Calu3 (cell line): Measurements from ENCODE around the gene WNT5B. TPM values are rescaled to one million over a fixed set of nuclear protein-coding genes. Genes with fewer than 3 reads are reported as not detected.

Experiments
- BruUV-seq: library from RNA; stranded (reverse); fragments of 400-500 nt; replicated peaks from 2 replicates; lab custom pipeline; 2021; lab: Mats Ljungman, UMichigan
- CTCF ChIA-PET: fragments of 300-600 bp; sonication (Branson Sonifier 250); formaldehyde crosslinking; loops from one replicate; lab custom pipeline; 2022; ENCODE audit warnings: antibody characterized with exemption; lab: Charles Lee
- DNase-seq: peaks from one replicate; pipeline ENCODE4 v3.0.0; 2022
- H3K27ac Mint-ChIP-seq: one replicate; pipeline ENCODE4 v1.8.0; 2022; ENCODE audit warnings: mixed read lengths; ENCODE audit not compliant: unreplicated experiment
- H3K27me3 Mint-ChIP-seq: one replicate; pipeline ENCODE4 v1.8.0; 2022; ENCODE audit warnings: mixed read lengths; ENCODE audit not compliant: unreplicated experiment
- H3K36me3 Mint-ChIP-seq: one replicate; pipeline ENCODE4 v1.8.0; 2022; ENCODE audit warnings: mild to moderate bottlenecking, moderate library complexity, mixed read lengths; ENCODE audit not compliant: insufficient read depth, unreplicated experiment
- H3K4me1 Mint-ChIP-seq: one replicate; pipeline ENCODE4 v1.8.0; 2022; ENCODE audit warnings: mild to moderate bottlenecking, low read depth, mixed read lengths; ENCODE audit not compliant: unreplicated experiment
- H3K4me3 Mint-ChIP-seq: one replicate; pipeline ENCODE4 v1.8.0; 2022; ENCODE audit warnings: mild to moderate bottlenecking, low read depth, moderate library complexity, mixed read lengths; ENCODE audit not compliant: unreplicated experiment
- H3K9me3 Mint-ChIP-seq: one replicate; pipeline ENCODE4 v1.8.0; 2022; ENCODE audit warnings: low read depth, mixed read lengths; ENCODE audit not compliant: unreplicated experiment
- CTCF ChIP-seq: fragments of 200-600 bp; IDR thresholded peaks from one replicate; pipeline ENCODE4 v1.8.0; 2022; ENCODE audit warnings: antibody characterized with exemption; ENCODE audit not compliant: unreplicated experiment
- intact Hi-C: fragments of 100-400 bp; cut with micrococcal nuclease; formaldehyde crosslinking; loops from one replicate; pipeline ENCODE4 v1.10.0; 2022; ENCODE audit not compliant: unreplicated experiment
- total RNA-seq: library from RNA; stranded (reverse); gene quantifications from 2 replicates; pipeline ENCODE4 v1.2.3, GENCODE V29; 2022

WNT5B gene
- total RNA-seq, 1 experiment from 2014 or later: 0.24 TPM

GRCh38 chr12:1587927-1588574, 41.0 kb upstream of the WNT5B start:
- Mint-ChIP-seq H3K36me3 (peaks cover 24% of the 10 kb centered on the region), H3K9me3 (no peaks in the 10 kb centered on the region), H3K27ac (no peak overlapping the region), H3K27me3 (no peaks in the 10 kb centered on the region), H3K4me1 (peaks cover 36% of the 10 kb centered on the region), H3K4me3 (no peak overlapping the region)
- intact Hi-C loops: loop anchor here (10.0 kb wide), 1 partner anchor 373 kb away; no protein-coding TSS in a partner anchor
- CTCF ChIA-PET: interaction anchor here (0.6 to 1.6 kb wide), 3 partner anchors 13 to 735 kb away, joined by 3 read pairs; no protein-coding TSS in a partner anchor
- BruUV-seq: no TSS peak
- no peak for TF ChIP-seq CTCF
- no peak for DNase-seq

- intact Hi-C loops: loop anchor here (10.0 kb wide), 1 partner anchor 374 kb away; no protein-coding TSS in a partner anchor
- BruUV-seq: no TSS peak
- no peaks in the 10 kb centered on the region for H3K27me3 Mint-ChIP-seq
- H3K27ac Mint-ChIP-seq: no peak overlapping the region
- CTCF ChIA-PET: interaction anchor here (0.6 to 1.6 kb wide), 3 partner anchors 13 to 735 kb away, joined by 3 read pairs; no protein-coding TSS in a partner anchor
- no peak overlapping the region for H3K4me3 Mint-ChIP-seq
- H3K9me3 Mint-ChIP-seq: no peaks in the 10 kb centered on the region
- no peak for TF ChIP-seq CTCF
- H3K4me1 Mint-ChIP-seq: peaks cover 41% of the 10 kb centered on the region
- DNase-seq: no peak
- H3K36me3 Mint-ChIP-seq: peaks cover 29% of the 10 kb centered on the region
Observed at GRCh38 chr12:1588575-1588947, 40.5 kb upstream of the WNT5B start.

- peaks cover 49% of the 10 kb centered on the region for H3K4me1 Mint-ChIP-seq
- CTCF ChIA-PET: no interaction called here
- TF ChIP-seq CTCF: no peak
- no peak for DNase-seq
- no peaks in the 10 kb centered on the region for H3K9me3 Mint-ChIP-seq
- BruUV-seq: no TSS peak
- no peaks in the 10 kb centered on the region for H3K27me3 Mint-ChIP-seq
- intact Hi-C loops: no loop called here
- H3K36me3 Mint-ChIP-seq: peaks cover 48% of the 10 kb centered on the region
- H3K4me3 Mint-ChIP-seq: peak overlapping the region; percentile 82
- H3K27ac Mint-ChIP-seq: no peak overlapping the region
Observed at GRCh38 chr12:1590221-1590979, 38.6 kb upstream of the WNT5B start.

- Mint-ChIP-seq H3K36me3 (peaks cover 50% of the 10 kb centered on the region), H3K27ac (peak overlapping the region; percentile 23), H3K4me3 (peak overlapping the region; percentile 82), H3K9me3 (no peaks in the 10 kb centered on the region), H3K4me1 (peaks cover 52% of the 10 kb centered on the region), H3K27me3 (no peaks in the 10 kb centered on the region)
- no peak for TF ChIP-seq CTCF
- CTCF ChIA-PET: no interaction called here
- no peak for DNase-seq
- intact Hi-C loops: no loop called here
- no TSS peak for BruUV-seq
Observed at GRCh38 chr12:1591034-1591433, 38.0 kb upstream of the WNT5B start.
